NCI-H526 treated with DMSO at 0.1 percent for 48 hours (cell line): ENCODE measurements around the gene THSD7A.

ENCODE experiments used
- DNase-seq: peaks from one replicate; lab custom pipeline; 2025; lab: John Stamatoyannopoulos, UW

The THSD7A gene

DNA sequence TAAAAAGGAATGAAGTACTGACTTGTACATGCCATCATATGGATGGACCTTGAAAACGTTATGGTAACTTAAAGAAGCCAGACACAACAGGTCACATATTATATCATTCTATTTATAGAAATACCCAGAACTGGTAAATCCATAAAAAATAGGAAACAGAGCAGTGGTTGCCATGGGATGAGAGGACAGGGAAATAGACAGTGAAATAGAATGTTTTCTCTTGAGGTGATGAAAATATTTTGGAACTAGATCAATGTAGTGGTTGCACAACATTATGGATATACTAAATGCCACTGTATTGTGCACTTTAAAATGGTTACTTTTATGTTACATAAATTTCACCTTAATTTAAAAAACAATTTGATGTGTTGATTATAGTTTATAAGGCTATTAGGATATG, 318.5 kb downstream of the THSD7A start:
- DNase-seq: no peak

DNA sequence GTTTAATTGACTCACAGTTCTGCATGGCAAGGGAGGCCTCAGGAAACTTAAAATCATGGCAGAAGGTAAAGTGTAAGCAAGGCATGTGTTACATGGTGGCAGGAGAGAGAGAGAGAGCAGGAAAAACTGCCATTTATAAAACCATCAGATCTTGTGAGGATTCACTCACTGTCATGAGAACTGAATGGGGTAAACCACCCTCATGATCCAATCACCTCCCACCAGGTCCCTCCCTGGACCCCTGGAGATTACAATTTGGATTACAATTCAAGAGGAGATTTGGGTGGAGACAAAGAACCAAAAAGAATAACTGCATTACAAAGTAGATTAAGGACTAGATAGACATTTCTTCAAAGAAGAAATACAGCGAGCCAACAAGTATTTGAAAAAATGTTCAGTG, 324.1 kb downstream of the THSD7A start:
- no peak for DNase-seq

DNA sequence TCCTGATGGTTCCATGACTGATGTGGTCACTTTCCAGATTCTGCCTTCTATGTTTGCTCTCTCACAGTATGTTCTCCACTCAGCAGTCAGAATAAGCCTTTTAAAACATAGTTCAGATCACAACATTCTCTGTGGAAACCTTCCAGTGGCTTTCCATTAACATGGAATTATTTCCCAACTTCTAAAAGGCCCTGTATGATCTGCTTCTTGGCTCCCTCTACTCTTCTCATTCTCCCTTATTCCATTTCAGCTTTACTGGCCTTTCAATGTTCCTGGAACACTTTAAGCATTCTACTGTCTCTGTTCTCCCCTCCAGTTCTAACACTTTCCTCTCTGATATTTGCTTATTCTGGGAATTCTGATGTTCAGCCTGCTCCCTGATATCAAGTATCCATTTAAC, 325.6 kb downstream of the THSD7A start:
- no peak for DNase-seq

DNA sequence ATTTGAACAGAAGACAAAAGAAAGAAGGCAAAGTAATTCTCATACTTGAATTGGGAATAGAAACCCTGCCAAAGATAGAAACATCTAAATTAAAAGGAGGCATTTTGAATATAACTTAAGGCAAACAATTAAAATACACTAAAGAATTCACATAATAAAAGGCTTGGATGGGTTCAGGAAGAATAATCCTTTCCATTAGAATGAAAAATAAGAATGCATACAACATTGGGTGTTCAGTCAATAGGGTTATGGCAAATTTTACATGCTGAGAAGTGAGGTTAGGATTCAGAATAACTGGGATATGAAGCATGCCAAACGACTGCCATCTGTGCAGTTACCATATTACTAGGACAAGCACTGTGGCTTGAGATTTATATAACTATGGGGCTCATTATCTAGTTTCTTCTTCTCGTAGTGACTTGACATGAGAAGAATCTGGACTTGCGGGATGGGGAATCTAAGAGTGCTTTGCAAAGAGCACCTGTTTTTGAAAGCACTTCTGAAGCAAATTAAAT, 326.5 kb downstream of the THSD7A start:
- DNase-seq: no peak

DNA sequence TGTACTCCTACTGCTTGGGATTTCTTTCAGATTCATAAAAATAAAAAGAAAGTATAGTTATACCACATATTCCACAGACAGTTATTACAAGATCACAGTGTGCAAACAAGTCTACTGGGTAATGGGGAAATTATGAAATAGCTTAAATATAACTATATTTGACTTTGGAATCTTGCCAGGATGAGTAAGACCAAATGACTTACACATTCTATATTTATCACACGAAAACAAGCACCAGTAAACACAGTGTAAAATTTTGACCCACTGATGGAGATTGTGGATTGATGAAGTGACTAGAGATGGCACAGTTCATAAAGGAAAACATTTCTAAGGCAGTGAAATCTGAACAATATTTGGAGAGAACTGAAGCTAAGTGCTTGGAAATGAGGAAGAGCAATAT, 339.7 kb downstream of the THSD7A start:
- no peak for DNase-seq

DNA sequence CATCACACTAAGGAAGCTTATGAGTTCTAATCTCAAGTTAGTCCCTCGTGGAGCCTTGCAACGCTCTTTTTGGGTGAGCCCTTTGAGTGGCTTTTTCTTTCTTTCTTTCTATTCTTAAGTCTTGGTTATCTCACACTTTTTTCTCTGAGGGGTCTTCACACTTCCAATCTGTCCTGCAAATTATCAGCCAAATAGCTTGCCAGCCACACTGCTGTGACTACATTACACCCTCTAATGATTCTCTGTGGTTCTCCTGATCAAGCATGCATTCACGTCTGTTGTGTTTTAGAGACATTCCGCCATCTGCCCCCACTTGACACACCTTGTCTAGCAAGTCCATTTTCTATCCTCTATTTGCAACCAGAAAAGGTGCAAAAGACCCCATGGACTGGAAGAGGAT, 340.2 kb downstream of the THSD7A start:
- no peak for DNase-seq

DNA sequence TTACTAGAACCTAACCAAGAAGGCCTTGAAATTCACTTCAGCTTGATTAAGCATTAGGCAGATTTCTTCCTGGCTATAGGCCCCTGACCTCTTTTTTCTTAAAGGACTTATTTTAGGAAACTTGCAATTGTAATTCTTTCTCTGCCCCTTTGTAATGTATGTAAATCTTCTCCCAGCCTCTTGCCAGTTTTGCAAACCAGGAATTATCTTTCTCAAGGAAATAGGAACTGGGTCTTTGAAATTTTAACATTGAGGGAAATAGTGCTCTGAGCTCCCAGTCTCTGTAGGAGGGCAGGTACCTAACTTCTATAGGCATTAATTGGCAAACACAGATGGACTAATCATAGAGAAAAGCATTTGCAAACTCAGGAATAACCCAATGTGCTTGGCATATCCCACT, 342.7 kb downstream of the THSD7A start:
- no peak for DNase-seq

DNA sequence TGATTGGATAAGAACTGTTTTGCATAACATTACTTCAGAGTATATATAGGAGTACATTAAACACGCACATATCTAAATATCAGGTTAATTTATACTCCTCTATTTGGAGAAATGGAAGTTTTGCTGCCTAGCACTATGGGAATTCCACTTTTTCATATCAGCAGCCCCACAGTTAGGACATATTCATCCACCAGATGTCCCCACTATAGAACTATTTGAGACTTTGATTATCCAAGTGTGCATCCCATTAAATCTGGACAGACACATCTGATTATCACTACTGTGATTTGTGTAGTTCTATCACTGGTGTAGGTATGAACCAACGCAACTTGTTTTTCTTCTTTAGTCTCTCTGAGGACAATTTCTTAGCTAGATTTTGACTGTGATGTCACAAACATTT, 345.7 kb downstream of the THSD7A start:
- no peak for DNase-seq

DNA sequence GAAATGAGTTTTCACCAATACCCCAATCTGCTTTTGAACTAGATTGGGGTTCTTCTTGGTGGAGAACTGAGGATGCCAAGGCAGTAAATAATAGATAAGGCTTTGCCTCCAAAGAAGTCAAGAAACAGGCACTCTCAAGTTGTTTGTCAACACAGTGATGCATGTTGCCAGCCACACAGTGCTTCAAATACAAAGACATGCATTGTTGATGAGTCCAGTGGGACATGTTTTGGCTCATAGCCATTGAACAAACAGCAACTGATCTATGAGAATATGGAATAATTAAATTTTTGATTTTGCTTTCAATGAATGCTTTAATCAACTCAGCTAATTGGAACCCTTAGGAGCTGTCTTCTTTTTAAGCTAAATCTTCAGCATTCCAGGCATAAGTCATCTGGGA, 346.4 kb downstream of the THSD7A start:
- DNase-seq: no peak

DNA sequence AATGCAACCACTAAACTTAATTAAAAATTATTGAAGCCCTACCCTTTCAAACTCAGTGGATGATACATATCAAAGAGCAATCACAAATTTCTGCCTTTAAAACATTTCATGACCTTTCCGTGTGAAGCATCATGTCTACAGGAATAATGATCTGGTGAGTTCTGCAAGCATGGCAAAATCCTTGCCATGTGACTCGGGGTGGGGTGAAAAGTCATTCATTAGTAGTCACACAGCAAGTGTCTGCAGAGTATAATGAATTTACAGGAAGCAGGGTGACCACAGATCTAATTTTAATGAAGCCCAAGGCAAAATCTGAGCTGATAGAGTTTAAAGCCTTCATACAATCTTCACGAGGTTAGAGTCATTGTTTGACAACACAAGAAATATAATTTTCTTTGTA, 351.9 kb downstream of the THSD7A start:
- DNase-seq: no peak

DNA sequence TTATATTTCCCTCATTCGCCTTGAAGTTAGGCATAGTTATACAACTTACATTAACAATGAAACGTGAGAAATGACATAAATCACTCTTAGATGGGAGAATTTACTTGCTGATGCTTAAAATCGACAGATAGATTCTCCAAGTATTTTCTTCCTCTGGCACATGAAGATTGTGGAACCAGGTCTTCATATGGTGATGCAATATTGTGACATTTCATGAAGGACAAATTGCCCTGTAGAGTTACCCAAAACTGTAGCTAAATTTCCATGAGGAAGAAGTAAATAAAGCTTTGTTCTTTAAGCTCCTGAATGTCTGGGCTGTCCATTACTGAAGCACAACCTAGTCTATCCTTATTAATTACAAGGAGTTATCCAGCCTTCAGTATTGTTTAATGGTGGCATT, 353.1 kb downstream of the THSD7A start:
- DNase-seq: no peak

DNA sequence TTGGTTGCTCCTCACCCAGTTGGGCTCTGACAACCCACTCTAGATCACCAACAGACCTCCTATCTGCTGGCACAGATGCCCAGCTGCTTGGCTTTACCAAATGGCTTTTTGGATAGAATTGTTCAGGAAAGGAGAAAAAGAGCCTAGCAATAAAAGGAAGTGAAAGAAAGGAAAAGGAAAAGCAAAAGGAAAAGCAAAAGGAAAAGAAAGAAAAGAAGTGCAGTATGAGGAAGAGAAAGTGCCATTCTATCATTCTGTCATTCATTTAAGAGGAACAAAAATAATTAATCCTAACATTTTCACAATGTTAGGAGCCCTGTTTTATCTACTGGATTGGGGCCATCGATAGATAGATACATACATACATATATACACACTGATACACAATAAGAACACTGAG, 353.6 kb downstream of the THSD7A start:
- DNase-seq: no peak

DNA sequence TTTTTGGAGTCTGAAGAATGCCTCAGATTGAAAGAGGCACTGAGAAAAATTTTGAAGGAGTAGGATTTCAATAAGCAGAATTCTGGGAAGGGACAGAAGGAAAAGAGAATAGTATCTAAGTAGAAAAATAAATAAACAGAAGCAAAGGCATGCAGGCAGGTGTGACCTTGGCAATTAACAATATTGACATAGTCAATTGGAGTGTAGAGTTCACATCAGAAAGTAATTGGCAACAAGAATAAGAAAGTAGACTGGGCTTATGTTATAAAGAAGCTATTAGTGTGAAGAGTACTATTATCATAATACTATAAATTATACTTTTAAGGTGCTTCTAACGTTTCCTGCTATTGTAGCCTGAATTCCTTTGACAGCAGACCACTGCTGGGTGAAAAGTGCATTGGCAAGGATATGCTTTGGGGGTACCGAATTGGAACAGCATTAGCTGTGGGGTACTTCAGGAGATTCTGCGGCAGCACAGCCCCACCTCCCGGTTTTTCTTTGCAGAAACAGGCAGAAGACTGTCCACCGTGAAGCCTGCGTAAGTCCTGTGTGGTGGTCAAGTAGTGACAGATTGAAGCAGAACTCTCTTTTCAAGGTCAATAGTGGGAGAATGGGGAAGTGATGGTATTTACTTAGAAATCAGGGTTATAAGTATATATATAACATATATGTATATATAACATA, 357.0 kb downstream of the THSD7A start:
- DNase-seq: no peak

DNA sequence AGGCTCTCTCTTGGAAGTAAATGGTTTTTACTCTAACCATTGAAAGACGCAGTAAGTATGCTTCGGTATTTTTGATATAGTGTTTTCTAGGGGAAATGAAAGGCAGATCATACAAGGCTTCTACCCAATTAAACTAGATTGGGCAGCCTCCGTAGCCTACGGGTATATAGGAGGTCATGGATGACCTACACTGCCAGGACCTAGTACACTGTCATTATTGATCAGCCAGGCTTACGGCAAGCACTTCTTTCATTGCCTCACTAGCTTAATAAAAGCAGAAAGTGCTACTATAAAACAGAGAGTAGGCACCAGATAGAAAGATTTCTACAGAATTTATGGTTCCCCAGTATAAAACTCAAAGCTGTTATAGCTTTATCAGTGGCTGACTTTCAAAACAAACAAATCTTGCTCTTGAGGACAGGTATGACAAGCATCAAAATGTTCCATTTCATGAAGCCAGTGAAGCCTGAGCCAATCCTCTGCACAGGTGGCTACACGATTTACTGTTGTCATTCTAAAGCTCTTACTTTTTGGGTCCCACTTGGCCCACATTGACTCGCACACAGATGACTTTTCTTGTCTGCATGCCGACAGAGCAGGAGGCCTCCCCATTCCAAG, 358.1 kb downstream of the THSD7A start:
- no peak for DNase-seq

DNA sequence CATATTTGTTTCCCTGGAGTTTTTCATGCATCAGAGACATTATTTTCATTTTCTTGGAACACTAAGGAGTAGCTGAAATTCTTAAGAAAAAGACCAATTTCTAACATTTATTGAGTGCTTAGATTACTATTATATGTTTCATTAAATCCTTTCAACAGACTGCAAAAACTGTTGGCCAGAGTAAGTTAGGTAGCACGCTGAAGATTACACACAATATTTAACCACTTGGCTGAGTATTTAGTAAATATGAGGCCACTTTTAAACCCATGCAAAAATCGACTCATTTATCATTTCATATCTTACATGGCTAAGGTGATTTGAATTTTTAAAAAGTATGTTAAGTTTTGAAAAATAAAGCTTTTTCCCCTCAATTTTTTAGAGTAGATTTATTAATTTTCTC, 358.8 kb downstream of the THSD7A start:
- no peak for DNase-seq

DNA sequence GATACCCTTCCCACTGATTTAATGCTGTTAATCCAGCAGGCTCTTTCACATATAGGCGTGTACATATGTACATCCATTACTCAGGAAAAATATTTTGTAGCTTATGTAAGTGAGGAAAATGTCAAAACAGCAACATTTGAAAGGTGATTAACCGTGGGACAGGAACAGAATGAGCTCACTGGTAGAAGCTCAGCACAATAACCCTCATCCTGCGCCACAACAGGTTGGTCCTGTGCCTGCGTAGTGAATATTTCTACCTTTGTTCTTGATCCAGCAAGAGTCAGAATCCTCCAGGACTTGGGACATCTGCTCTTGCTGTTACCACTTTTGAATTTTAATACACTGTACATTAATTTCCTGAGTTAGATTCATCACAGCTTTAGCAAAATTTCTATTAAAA, 359.4 kb downstream of the THSD7A start:
- DNase-seq: no peak

DNA sequence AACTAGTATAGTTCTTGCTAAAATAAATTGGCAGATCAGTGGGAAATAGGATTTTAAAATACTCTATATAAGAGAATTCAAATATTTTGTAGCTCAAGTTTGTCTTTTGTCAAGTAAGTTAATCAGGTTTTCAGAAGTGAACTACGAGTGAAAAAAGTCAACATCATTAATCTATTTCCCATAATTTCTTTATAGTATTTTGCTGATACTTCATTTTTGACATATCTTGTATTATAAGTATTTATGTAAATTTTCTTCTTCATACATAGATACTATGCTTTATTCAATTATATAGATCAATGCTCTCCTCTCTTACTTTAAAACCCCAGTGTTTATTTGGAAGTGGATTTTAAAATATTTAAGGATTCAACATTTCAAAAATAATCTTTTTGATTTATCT, 360.7 kb downstream of the THSD7A start:
- DNase-seq: no peak

DNA sequence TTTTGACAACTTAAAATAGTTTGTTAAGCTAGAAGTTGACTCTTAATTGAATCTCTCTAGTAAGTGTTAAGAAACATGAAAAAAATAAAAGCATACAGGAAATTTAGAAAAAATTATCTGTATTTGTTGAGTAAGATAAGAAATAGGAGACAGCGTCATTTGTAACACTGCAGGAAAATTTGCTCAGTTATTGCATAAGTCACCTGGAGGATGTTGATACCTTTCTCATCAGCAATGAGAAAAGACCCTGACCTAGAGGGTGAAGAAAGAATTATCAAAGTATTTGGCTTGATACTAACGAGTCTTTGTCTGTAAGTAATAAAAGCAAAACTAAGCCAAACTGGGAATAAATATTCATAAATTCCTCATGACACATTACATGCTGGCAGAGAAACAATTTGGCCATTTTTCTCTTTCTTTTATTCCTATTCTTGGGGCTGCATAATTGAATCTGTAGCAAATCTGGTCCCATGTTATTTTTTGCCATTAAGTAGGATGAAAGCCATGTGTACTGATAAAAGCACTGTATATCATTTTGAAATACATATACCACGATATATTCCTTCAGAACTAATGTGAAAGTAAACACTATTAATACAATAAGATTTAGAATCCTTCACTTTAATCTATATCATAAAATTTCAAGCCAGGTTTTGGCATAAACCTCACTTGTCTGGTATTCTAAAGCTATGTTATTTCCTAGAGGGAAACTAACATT, 362.8 kb downstream of the THSD7A start:
- DNase-seq: no peak

DNA sequence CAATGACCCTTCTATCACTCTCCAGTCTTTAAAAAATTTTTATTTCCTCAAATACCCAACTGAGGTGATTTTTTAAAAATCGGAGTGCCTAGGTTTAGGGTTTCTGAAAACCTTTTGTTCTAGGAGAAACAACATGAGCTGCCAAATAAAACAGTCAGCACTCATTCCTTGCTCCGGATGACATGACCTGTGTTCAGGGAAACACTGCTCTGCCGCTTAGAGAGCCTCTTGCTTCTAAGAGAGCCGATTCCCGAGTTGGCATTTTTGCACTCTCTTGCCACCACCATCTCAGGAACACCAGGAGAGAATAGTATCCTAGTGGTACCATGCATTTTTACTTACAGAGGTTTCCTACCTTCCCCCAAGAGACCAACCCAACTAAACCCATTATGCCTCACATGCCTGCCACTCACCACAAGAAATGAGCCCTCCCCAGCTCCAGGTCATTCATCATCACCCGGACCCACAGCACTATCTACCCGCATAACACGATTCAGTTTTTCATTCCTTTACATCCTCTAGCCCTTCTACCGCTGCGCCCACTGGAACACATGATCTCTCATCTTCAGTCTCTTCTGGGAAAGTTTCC, 365.4 kb downstream of the THSD7A start:
- DNase-seq: no peak

DNA sequence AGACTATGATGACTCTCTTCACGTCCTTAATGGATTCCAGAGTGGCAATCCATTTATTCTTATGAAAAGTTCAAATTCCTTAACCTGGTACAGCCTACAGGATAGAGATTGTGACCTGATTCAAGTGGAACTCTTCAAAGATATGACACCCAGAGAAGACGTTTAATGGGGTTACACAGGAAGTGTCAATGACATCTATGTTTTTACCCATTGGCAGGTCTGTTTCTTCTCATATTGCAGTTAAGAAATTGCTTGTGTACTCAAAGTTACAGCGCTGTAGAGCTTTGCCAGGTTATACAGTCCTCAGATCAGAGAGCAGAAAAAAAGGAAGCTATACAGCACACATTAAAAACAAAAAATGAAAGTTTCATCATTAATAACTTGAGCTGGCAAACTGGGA, 367.4 kb downstream of the THSD7A start:
- no peak for DNase-seq

DNA sequence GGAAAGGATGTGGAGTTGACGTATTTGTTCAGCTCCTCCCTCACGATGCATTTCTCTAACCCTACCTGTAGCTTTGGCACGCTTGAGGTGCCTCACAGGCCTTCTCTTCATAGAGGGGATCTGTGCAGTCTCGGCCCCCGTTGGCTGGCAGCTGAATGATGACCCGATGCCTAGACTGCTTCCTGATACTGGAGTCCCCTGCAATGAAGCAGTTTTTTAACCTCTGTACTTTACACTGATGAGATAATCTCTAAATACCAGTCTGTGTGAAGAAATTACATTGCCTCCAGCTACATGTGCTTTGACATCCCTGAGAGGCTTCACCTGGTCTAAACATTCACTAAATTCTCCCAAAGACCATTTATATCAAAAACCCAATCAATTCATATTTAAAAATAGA, 370.1 kb downstream of the THSD7A start:
- no peak for DNase-seq

DNA sequence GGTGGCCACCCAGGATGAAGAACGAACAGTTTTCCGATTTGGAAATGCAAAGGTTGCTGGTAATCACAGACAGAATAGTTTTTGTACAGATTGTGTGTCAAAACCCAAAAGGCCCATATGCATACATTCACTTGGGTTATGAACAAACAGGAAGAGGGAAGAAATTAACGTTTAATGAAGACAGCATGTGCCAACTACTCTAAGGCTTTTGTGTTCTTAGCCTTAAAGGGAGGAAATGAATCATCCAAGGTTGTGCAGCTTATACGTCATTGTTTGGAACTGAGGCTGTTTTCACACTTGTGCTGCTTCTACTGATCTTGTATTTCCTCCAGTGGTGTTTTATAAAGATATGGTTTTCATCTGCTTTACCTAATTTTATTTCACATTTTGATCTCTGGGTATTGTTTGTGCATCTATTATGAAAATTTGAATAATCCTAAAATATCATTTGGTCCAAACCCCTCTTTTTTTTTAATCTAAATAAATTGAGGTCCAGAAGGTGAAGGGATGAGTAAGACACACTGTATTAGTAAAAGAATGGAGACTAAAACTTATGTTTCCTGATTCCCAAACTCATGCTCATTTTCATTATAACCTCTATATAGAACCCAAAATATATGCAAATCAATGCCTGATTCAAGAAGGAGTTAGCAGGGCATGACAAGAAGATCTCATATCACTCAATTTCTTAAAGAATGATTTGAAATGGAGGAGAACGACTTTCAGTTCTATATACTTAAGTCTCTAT, 373.1 kb downstream of the THSD7A start:
- DNase-seq: no peak
